WI38 (cell line): ENCODE measurements around the gene SLC22A5.

Experiments used
- H3K4me3 ChIP-seq: 2 replicates; pipeline ENCODE4 v1.5.1; 2011; ENCODE audit warnings: low read depth, mild to moderate bottlenecking, control low read depth, low read length
- CTCF ChIP-seq: IDR thresholded peaks from 2 replicates; pipeline ENCODE4 v1.5.1; 2012; ENCODE audit warnings: low read depth, mild to moderate bottlenecking, control low read depth, low read length

The SLC22A5 gene

GRCh38 chr5:132420706-132421272 is 51.3 kb downstream of the SLC22A5 start:
- TF ChIP-seq CTCF, result no peak
- H3K4me3 ChIP-seq, result no peak overlapping the region

GRCh38 chr5:132421462-132421861 is 52.0 kb downstream of the SLC22A5 start:
- no peak overlapping the region for H3K4me3 ChIP-seq
- TF ChIP-seq CTCF, result no peak

- TF ChIP-seq CTCF, result no peak
- no peak overlapping the region for H3K4me3 ChIP-seq
Measured at GRCh38 chr5:132422720-132423437, 53.4 kb downstream of the SLC22A5 start.

- H3K4me3 ChIP-seq, result no peak overlapping the region
- no peak for TF ChIP-seq CTCF
Measured at GRCh38 chr5:132423438-132423898, 54.0 kb downstream of the SLC22A5 start.

- no peak for TF ChIP-seq CTCF
- H3K4me3 ChIP-seq, result no peak overlapping the region
Measured at GRCh38 chr5:132424167-132424880, 54.8 kb downstream of the SLC22A5 start.

- peak overlapping the region; percentile 40 for H3K4me3 ChIP-seq
- TF ChIP-seq CTCF, result no peak
Measured at GRCh38 chr5:132425009-132425937, 55.8 kb downstream of the SLC22A5 start.
